Pulmonary artery endothelial cell (primary cell): ENCODE data around the gene MEGF6. TPM values are rescaled to one million over a fixed set of nuclear protein-coding genes. Genes with fewer than 3 reads are reported as not detected.
"Not testable (repeated sequence)": the region's sequence is repeated elsewhere in the genome, so short reads cannot be mapped to it uniquely, and the experiment has no call there.

Source experiments
- DNase-seq: peaks from one replicate; pipeline ENCODE4 v3.0.0-alpha.2; 2011; ENCODE audit warnings: low read depth, low spot score
- total RNA-seq: library from RNA; depleted of rRNA; stranded (reverse); fragments of >200 nt; gene quantifications from 2 replicates; pipeline ENCODE4 v1.2.3, GENCODE V29; 2014

MEGF6 gene
- total RNA-seq, 1 donor from 2014 or later = 49.2 TPM

DNA sequence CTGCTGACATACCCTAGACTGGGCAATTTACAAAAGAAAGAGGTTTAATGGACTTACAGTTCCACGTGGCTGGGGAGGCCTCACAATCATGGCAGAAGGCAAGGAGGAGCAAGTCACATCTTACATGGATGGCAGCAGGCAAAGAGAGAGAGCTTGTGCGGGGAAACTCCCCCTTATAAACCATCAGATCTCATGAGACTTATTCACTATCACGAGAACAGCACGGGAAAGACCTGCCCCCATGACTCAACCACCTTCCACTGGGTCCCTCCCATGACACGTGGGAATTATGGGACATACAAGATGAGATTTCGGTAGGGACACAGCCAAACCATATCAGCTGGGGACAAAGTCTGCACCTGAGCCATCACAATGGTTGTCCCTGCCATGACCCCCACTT, 35.8 kb downstream of the MEGF6 start:
- not testable (repeated sequence) for DNase-seq

DNA sequence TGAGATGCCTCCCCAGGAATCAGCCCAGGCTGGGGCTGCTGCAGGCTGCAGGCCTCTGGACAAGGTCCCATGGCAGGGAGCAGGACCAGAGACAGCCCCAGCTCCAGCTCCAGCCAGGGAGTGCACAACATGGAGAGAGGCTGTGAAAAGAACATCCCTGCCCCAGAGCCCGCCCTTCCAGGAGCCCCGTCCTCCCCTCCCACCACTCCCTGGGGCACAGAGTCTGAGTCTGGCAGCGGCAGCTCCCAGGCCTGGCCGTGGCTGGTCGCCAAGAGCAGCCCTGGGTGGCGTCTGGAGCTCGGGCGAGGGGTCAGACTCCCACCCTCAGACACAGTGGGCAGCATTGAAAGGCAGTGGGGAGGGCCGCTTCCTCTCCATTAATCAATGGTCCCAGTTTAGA, 37.8 kb downstream of the MEGF6 start:
- no peak for DNase-seq

GRCh38 chr1:3572638-3573037, 38.7 kb downstream of the MEGF6 start:
- DNase-seq = not testable (repeated sequence)

DNA sequence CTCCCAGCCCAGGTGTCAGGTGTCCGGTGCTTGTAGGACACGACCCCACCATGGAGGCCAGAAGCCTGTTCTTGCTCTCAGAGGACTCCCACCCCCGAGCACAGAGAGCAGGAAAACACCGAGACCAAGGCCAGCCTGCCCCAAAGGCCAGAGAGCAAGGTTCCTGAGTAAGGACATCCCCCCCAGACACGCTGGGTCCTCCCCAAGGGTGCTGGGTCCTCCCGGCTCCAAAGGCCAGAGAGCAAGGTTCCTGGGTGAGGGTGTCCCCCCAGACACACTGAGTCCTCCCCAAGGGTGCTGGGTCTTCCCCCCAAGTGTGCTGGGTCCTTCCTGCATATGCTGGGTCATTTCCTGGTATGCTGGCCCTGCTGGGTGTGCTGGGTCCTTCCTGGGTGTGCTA, 40.0 kb downstream of the MEGF6 start:
- no peak for DNase-seq

DNA sequence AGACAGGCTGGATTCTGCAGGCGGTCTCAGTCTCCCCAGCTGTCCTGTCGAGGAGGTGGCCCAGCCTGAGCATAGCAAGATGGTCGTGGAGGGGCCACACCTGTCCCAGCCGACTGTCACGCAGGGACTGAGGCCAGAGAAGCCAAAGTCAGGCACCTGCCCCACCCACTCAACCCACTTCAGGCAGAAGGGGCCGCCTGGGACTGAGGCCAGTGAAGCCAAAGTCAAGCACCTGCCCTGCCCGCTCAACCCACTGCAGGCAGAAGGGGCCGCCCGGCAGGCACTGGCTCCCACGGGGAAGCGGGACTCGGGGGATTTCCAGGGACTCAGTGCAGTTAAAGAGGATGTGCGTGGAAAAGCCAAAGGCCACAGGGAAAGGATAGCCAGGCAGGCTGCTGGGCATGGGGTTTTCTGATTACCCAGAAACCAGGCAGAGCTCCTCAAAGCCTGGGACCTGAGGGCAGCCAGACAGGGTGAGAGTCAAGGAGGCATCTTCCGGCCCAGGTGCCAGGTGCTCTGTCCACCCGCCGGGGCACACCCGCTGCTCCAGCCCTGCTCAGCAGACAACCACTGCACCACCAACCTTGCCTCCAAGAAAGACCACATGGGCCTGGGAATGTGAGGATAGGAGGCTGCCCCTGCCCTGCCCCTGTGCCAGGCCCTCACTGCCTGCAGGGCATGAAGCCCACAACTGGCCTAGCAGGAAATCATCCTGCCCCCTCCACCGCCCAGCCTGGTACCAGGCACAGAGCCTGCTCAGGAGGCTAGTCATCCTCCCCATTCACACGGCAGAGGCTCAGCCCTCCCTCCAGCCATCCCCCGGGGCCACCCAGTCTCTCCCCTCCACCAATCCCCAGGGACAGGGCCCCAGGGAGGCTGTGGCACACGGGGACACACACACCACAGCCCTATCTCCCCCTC, 41.0 kb downstream of the MEGF6 start:
- DNase-seq = no peak

GRCh38 chr1:3569436-3569835, 41.9 kb downstream of the MEGF6 start:
- no peak for DNase-seq

- no peak for DNase-seq
These were observed 42.4 kb downstream of the MEGF6 start for GRCh38 chr1:3568815-3569435.

DNA sequence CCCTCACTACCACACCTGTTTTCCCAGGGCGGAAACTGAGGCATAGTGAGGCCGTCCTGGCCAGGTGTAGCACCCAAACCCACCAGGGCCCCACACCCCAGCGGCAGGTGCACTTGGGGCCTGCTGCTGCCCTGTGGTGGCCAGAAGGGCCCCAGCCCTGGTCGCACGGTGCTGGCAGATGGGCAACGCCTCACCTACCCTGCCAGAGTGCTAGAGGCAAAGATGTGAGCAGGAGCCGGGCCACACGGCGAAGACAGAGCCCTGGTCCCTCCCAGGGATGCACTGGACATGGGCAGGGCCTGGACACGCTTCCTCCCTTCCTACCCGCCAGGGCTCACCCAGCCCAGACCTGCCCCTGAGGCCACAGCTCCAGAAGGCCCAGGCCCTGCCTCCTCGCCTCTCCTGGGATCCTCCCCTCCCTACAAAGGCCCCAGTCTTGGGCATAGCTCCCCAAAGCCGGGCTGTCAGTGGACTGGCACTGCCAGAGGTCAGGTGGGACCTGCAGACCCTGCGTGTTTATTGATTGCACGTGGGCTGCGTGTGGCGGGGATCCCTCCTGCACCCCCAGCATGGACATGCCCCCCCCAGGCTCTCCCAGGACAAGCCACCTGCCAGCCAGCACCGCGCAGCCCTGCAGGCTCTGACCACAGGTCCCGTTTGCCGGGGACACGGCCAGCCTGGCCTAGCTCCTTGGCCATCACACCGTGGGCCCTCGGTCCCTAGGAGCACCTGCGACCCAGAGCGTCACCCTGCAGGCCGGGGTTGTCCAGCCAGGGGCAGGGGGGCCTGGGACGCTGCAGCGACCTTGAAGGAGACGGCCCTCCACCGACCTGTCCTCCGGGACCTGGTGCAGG, 44.1 kb downstream of the MEGF6 start:
- no peak for DNase-seq

- no peak for DNase-seq
These were observed 45.1 kb downstream of the MEGF6 start for GRCh38 chr1:3566003-3566885.

GRCh38 chr1:3564921-3565831, 46.1 kb downstream of the MEGF6 start:
- no peak for DNase-seq

DNA sequence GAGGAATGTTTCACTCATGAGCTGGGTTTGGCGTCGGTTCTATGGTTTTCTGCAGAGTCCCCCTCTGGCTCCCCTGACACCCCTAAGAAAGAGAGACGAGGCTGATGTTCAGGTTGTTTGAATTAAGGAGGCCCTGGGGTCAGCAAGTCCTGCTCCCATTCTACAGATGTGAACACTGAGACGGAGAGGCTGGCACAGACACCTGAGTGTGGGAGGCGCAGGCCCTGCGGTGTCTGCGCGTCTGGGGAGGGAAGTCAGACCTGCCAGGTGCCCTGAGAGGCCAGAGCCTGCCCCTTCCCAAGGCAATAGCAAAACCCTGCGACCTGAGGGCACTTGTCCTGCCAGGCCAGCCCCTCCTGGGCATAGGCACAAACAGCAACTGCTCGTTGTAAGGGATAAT, 47.7 kb downstream of the MEGF6 start:
- no peak for DNase-seq

GRCh38 chr1:3563125-3563524, 48.2 kb downstream of the MEGF6 start:
- DNase-seq = no peak

GRCh38 chr1:3562712-3563111, 48.6 kb downstream of the MEGF6 start:
- no peak for DNase-seq

DNA sequence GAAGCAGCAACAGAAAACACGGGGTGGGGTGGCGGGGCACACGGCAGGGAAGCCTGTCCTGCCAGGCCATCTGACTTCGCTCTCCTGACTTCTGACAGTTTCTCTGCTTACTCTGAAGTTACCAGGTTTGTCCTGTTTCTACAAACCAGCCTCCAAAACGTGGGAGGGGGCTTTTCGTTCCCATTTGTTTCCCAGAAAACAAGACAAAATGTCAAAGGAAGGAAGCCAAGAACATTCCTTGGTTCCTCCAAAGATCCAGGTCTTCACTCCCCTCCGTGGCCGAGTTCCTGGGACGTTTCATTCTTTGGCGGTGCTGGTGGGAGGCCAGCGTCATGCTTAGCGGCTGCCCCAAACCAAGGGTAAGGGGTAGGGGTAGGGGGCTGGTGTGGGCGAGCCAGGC, 49.6 kb downstream of the MEGF6 start:
- DNase-seq = no peak

DNA sequence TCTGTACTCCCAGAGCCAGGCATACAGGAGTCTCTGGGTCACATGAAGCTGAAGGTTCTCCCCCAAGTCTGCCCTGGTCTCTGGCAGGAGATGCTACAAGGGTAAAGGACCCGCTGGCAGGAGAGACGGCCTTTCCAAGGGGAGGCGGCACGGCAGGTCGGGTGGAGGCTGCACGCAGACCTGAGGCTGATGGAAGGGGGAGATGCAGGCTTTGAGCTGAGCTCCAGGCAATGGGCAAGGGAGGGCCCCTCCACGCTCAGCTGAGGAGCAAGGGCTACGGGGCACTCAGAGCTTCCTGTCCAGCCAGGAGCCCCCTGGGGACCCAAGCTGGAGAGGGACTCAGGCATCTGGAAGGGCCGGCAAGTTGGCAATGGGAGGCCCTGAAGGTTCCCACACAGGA, 50.3 kb downstream of the MEGF6 start:
- DNase-seq = no peak

DNA sequence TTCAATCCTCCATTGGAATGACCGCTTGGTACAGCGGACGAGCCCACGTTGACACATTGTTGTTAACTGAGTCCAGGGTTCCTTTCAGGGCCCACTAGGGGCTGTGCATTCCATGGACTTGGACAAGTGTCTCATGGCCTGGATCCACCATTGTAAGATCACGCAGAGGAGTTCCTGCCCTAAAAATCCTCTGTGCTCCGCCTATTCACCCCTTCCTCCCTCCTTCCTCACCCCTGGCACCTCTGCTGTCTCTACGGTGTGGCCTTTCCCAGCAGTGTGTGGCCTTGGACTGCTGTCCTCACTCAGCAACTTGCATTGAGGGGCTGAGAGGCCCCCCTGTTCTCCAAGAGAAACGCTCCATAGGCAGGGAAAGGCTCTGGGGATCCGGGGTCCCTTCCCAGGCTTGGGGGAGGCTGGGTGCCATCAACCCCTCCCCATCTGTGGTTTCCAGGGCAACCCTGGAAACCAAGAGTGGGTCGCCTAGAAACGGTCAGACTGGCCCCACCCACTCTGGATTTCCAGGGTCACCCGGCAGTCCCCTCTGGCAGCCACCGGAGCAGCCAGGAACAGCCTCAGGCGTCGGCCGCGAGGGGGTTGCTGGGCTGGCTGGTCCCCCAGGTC, 50.9 kb downstream of the MEGF6 start:
- no peak for DNase-seq

DNA sequence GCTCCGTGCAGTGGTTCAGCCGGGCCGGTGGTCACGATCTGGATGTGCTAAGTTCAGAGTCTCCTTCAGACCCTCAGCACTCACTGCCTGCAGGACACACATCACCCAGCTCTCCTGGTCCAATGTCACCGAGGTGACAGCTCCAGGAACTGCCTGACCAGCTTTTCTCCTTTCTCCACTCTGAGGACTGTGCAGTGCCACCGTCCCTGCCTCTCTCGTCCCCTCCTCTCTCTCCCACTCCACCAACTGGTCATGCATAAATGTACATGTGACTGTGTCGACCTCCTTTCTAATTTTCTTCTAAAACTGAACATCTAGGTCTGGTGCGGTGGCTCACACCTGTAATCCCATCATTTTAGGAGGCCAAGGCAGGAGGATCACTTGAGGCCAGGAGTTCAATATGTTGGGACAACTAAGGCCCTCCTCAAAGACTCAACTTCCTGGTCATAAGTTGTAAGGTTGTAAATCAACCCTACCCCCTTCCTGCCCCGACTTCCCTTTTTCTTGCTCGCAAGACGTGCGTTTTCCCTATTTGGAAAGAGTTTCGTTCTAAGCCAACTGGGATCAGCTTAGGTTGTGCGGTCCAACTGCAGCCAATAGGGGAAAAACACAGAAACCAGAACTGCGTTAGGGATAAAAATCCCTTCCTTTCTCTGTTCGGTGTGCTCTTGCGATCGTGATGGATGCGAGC, 53.1 kb downstream of the MEGF6 start:
- no peak for DNase-seq

- DNase-seq = no peak
These were observed 53.9 kb downstream of the MEGF6 start for GRCh38 chr1:3557366-3557765.

- DNase-seq = no peak
These were observed 55.0 kb downstream of the MEGF6 start for GRCh38 chr1:3556336-3556735.
